PFSK-1 (cell line): ENCODE data around the gene PXMP2.
A peak's percentile ranks its signal among the peaks of the same experiment; 100 is the strongest.

Experiments
- FOXP2 ChIP-seq: optimal IDR thresholded peaks from 2 replicates; pipeline ENCODE3; 2011; ENCODE audit warnings: borderline replicate concordance, control low read depth, inconsistent platforms; ENCODE audit not compliant: insufficient read depth; ENCODE audit errors: extremely low read length, extremely low read depth
- POLR2AphosphoS5 ChIP-seq: IDR thresholded peaks from 2 replicates; pipeline ENCODE4 v1.6.1; 2012; ENCODE audit warnings: low read depth, mild to moderate bottlenecking, control low read depth, low read length, moderate library complexity
- REST ChIP-seq, 2 experiments: IDR thresholded peaks; 2 replicates each; pipeline versions ENCODE4 v1.6.1 to v1.8.0; 2011 to 2012; ENCODE audit warnings: low read depth in 2 of 2, low read length in 2 of 2, control low read depth in 1 of 2, inconsistent platforms in 1 of 2, mild to moderate bottlenecking in 1 of 2, moderate library complexity in 1 of 2; ENCODE audit not compliant: insufficient read depth in 1 of 2
- SIN3A ChIP-seq: IDR thresholded peaks from 2 replicates; pipeline ENCODE4 v1.6.1; 2012; ENCODE audit warnings: mild to moderate bottlenecking, low read length, moderate library complexity, borderline replicate concordance; ENCODE audit not compliant: insufficient read depth
- TAF1 ChIP-seq: IDR thresholded peaks from 2 replicates; pipeline ENCODE4 v1.6.1; 2012; ENCODE audit warnings: low read length, control low read depth, borderline replicate concordance; ENCODE audit not compliant: insufficient read depth

The PXMP2 gene

DNA sequence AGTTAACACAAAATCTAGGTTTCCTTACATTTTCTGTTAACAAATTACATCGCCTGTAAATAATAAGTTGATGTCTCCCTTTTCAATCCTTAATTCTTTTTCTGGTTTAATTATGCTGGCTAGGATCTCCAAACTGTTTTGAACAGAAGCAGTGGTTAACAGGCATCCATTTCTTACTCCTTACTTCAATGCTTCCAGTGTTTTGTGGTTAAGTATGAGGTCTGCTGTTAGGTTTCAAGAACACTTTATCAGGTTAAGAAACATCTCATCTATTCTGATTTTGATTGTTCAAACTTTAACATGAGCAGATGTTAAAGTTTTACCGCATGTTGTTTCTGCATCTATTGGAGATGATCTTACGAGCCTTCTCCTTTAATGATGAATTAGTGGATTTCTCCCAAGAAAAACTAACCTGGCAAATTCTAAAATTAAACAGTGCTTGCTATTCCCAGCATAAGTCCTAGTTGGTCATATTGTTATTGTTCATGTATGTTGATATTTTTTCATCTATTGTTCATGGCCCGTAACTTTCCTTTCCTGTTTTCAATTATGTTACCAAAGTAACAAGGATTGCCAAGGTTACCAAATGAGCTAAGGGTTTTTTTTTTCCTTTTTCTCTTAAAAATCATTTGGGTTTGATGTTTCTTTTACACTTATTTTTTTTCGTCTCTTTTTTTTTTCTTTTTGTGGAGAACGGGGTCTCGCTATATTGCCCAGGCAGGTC lies 33.7 kb upstream of the PXMP2 start:
- TF ChIP-seq SIN3A: no peak
- no peak for TF ChIP-seq TAF1
- TF ChIP-seq FOXP2: no peak
- no peak for TF ChIP-seq POLR2AphosphoS5
- no peak for TF ChIP-seq REST (IDR thresholded peaks at IDR 0.05; ENCODE audit: insufficient read depth in 1 of 2, low read depth in 2 of 2, low read length in 2 of 2)

GRCh38 chr12:132657004-132657727 lies 30.2 kb upstream of the PXMP2 start:
- TF ChIP-seq TAF1 (no peak), POLR2AphosphoS5 (no peak), SIN3A (no peak), REST (IDR thresholded peaks at IDR 0.05; ENCODE audit: insufficient read depth in 1 of 2, low read depth in 2 of 2, low read length in 2 of 2) (no peak), FOXP2 (no peak)

DNA sequence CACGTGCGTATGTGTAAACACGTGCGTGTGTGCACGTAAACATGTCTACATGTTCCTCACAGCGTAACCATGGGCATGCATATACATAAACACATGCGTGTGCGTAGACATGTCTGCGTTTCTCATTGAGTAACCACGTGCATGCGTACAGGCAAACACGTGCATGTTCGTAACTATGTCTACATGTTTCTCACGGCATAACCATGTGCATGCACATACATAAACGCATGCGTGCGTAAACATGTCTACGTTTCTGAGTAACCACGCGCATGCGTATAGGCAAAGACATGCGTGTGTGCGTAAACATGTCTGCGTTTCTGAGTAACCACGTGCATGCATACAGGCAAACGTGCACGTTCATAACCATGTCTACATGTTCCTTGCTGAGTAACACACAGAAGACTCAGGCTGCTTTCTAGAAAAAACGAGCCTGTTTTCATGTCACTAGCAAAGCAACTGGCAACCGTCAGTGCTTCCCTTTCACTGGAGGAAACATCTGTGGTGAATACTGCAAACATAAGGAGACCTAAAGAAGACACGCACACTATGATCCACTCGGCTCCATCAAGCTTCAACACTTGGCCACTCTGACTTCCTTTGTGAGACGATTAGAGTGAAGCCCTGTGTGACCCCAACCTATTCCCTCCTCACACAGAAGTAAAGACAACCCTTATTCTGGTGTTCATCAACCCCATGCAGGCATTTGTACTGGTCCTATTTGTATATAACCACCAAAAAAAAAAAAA lies 29.1 kb upstream of the PXMP2 start:
- peak; percentile 20; the same call in 1 of the 2 replicates for TF ChIP-seq POLR2AphosphoS5
- TF ChIP-seq FOXP2: no peak

GRCh38 chr12:132659146-132659545 lies 28.2 kb upstream of the PXMP2 start:
- TF ChIP-seq SIN3A (no peak), FOXP2 (no peak), REST (IDR thresholded peaks at IDR 0.05; ENCODE audit: insufficient read depth in 1 of 2, low read depth in 2 of 2, low read length in 2 of 2) (no peak), TAF1 (no peak), POLR2AphosphoS5 (no peak)

DNA sequence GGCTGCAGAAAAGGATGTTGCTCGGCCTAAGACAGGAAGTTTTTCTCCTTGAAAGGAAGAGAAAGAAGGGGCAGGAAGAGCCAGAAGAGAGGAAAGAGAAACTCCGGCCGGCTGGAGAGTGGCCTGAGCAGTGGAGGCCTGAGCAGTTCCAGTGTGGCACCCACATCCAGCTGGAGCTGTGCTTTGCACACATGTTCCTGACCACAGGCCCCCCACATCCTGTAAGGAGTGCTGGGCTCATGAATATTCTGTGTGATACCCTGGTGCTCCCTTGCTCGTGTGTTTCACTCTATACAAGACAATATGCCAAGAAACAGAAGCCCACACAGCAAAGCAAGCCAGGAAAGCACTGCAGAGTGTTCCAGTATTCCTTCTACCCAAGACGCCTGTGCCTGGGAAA lies 27.3 kb upstream of the PXMP2 start:
- TF ChIP-seq REST (IDR thresholded peaks at IDR 0.05; ENCODE audit: insufficient read depth in 1 of 2, low read depth in 2 of 2, low read length in 2 of 2) (no peak), SIN3A (no peak), TAF1 (no peak), POLR2AphosphoS5 (no peak), FOXP2 (no peak)
